ENCODE data around the gene GRHL1. TPM values are rescaled to one million over a fixed set of nuclear protein-coding genes. Genes with fewer than 3 reads are reported as not detected.

The GRHL1 gene
- total and polyA plus RNA-seq, 9 of the 15 experiments (the other 6 are each of a cell fraction or from before 2014, with no cell fraction given), result 1.7 to 6.1 (median 4.7) TPM

GRCh38 chr2:9941996-9942390 lies 9.5 kb upstream of the GRHL1 start (continued):
- TF ChIP-seq, protein P1, sequence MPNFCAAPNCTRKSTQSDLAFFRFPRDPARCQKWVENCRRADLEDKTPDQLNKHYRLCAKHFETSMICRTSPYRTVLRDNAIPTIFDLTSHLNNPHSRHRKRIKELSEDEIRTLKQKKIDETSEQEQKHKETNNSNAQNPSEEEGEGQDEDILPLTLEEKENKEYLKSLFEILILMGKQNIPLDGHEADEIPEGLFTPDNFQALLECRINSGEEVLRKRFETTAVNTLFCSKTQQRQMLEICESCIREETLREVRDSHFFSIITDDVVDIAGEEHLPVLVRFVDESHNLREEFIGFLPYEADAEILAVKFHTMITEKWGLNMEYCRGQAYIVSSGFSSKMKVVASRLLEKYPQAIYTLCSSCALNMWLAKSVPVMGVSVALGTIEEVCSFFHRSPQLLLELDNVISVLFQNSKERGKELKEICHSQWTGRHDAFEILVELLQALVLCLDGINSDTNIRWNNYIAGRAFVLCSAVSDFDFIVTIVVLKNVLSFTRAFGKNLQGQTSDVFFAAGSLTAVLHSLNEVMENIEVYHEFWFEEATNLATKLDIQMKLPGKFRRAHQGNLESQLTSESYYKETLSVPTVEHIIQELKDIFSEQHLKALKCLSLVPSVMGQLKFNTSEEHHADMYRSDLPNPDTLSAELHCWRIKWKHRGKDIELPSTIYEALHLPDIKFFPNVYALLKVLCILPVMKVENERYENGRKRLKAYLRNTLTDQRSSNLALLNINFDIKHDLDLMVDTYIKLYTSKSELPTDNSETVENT (CRISPR knock-in tag; IDR thresholded peaks at IDR 0.05), result no peak
- no peak for TF ChIP-seq ARID1B (IDR thresholded peaks at IDR 0.05)
- no peak for TF ChIP-seq CAMTA2 (CRISPR knock-in tag; conservative IDR thresholded peaks at IDR 0.05)
- no peak for TF ChIP-seq SAFB2 (IDR thresholded peaks at IDR 0.05; ENCODE audit: borderline replicate concordance, low read depth, low read length, severe bottlenecking)
- no peak for TF ChIP-seq CHCHD3 (CRISPR knock-in tag; IDR thresholded peaks at IDR 0.05)
- TF ChIP-seq ZNF282 (CRISPR knock-in tag; IDR thresholded peaks at IDR 0.05), result no peak
- TF ChIP-seq ZNF785 (CRISPR knock-in tag; IDR thresholded peaks at IDR 0.05), result no peak
- TF ChIP-seq XRCC4 (IDR thresholded peaks at IDR 0.05; ENCODE audit: extremely low read depth, insufficient read depth, insufficient read length), result no peak
- TF ChIP-seq PURB (CRISPR knock-in tag; IDR thresholded peaks at IDR 0.05; ENCODE audit: low read depth), result no peak
- TF ChIP-seq ELK1 (CRISPR knock-in tag; IDR thresholded peaks at IDR 0.05), result no peak
- TF ChIP-seq, protein P2, sequence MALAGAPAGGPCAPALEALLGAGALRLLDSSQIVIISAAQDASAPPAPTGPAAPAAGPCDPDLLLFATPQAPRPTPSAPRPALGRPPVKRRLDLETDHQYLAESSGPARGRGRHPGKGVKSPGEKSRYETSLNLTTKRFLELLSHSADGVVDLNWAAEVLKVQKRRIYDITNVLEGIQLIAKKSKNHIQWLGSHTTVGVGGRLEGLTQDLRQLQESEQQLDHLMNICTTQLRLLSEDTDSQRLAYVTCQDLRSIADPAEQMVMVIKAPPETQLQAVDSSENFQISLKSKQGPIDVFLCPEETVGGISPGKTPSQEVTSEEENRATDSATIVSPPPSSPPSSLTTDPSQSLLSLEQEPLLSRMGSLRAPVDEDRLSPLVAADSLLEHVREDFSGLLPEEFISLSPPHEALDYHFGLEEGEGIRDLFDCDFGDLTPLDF (CRISPR knock-in tag; IDR thresholded peaks at IDR 0.05), result no peak
- no peak for TF ChIP-seq TOE1 (IDR thresholded peaks at IDR 0.05; ENCODE audit: borderline replicate concordance)
- TF ChIP-seq TOE1 (CRISPR knock-in tag; IDR thresholded peaks at IDR 0.05; ENCODE audit: borderline replicate concordance, low read depth), result no peak
- no peak for TF ChIP-seq RCOR1 (IDR thresholded peaks at IDR 0.05; ENCODE audit: borderline replicate concordance in 1 of 2, low read depth in 2 of 2, low read length in 2 of 2)
- no peak for TF ChIP-seq RBM14 (IDR thresholded peaks at IDR 0.05; ENCODE audit: borderline replicate concordance, insufficient read depth, low read depth, low read length)

All from K562 (cell line).